ENCODE results near the gene CDCA7L. TPM values are rescaled to one million over a fixed set of nuclear protein-coding genes. Genes with fewer than 3 reads are reported as not detected.

CDCA7L gene
- total RNA-seq, 1 donor = 31.5 TPM

- H3K4me3 ChIP-seq (ENCODE audit: low read depth, low read length) = peak overlapping the region; percentile 77
- no peak for DNase-seq (ENCODE audit: low read depth)
- TF ChIP-seq CTCF (IDR thresholded peaks at IDR 0.05; ENCODE audit: insufficient read depth, low read depth, low read length) = no peak
These were observed 567 bp upstream of the CDCA7L start for GRCh38 chr7:21946222-21946709.

GRCh38 chr7:21944616-21945453 lies 864 bp downstream of the CDCA7L start:
- no peak for TF ChIP-seq CTCF (IDR thresholded peaks at IDR 0.05; ENCODE audit: insufficient read depth, low read depth, low read length)
- peak; percentile 45 for DNase-seq (ENCODE audit: low read depth)
- peak overlapping the region; percentile 77 for H3K4me3 ChIP-seq (ENCODE audit: low read depth, low read length)

- no peak for TF ChIP-seq CTCF (IDR thresholded peaks at IDR 0.05; ENCODE audit: insufficient read depth, low read depth, low read length)
These were observed 2.3 kb downstream of the CDCA7L start for GRCh38 chr7:21943436-21943835.

GRCh38 chr7:21942955-21943354 lies 2.7 kb downstream of the CDCA7L start:
- no peak overlapping the region for H3K4me3 ChIP-seq (ENCODE audit: low read depth, low read length)
- DNase-seq (ENCODE audit: low read depth) = no peak
- no peak for TF ChIP-seq CTCF (IDR thresholded peaks at IDR 0.05; ENCODE audit: insufficient read depth, low read depth, low read length)

More at GRCh38 chr7:21943436-21943835, 2.3 kb downstream of the CDCA7L start:
- DNase-seq (ENCODE audit: low read depth) = no peak
- H3K4me3 ChIP-seq (ENCODE audit: low read depth, low read length) = no peak overlapping the region

- DNase-seq (ENCODE audit: low read depth) = peak; percentile 66
- TF ChIP-seq CTCF (IDR thresholded peaks at IDR 0.05; ENCODE audit: insufficient read depth, low read depth, low read length) = no peak
- no peak overlapping the region for H3K4me3 ChIP-seq (ENCODE audit: low read depth, low read length)
These were observed 4.0 kb downstream of the CDCA7L start for GRCh38 chr7:21941611-21942141.

- no peak for DNase-seq (ENCODE audit: low read depth)
- no peak overlapping the region for H3K4me3 ChIP-seq (ENCODE audit: low read depth, low read length)
- no peak for TF ChIP-seq CTCF (IDR thresholded peaks at IDR 0.05; ENCODE audit: insufficient read depth, low read depth, low read length)
These were observed 5.8 kb downstream of the CDCA7L start for GRCh38 chr7:21939858-21940372.
